IMR-90 (cell line): Measurements from ENCODE around the gene MDFIC2. TPM values are rescaled to one million over a fixed set of nuclear protein-coding genes. Genes with fewer than 3 reads are reported as not detected.

Experiments
- ATAC-seq: fragments of 200-7000 bp; cut with Tn5 transposase; 2 replicates; pipeline ENCODE4 v1.9.1; 2020; ENCODE audit warnings: low read depth, mild to moderate bottlenecking, moderate library complexity
- BruUV-seq: library from RNA; stranded (reverse); fragments of 400-500 nt; replicated peaks from 2 replicates; lab custom pipeline; 2021; lab: Mats Ljungman, UMichigan
- CTCF ChIA-PET: fragments of 300-600 bp; formaldehyde crosslinking; extraction: SDS; loops from one replicate; lab custom pipeline; 2021; ENCODE audit warnings: antibody characterized with exemption; lab: Yijun Ruan, JAX
- POLR2A ChIA-PET: fragments of 300-600 bp; sonication (Branson Sonifier 250); formaldehyde crosslinking; loops from one replicate; lab custom pipeline; 2022; ENCODE audit warnings: antibody characterized with exemption; ENCODE audit not compliant: unreplicated experiment; lab: Charles Lee
- DNase-seq: peaks from one replicate; pipeline ENCODE4 v3.0.0; 2013
- H2AFZ ChIP-seq: replicated peaks from 2 replicates; pipeline ENCODE3; 2013; ENCODE audit warnings: low read length, mild to moderate bottlenecking; ENCODE audit not compliant: poor library complexity
- H2AK5ac ChIP-seq: 2 replicates; pipeline ENCODE4 v1.6.1; 2013; ENCODE audit warnings: low read depth, low read length, inconsistent platforms
- H2AK9ac ChIP-seq: replicated peaks from 2 replicates; pipeline ENCODE3; 2013; ENCODE audit warnings: mild to moderate bottlenecking, low read depth, low read length, moderate library complexity; ENCODE audit not compliant: poor library complexity
- H2BK120ac ChIP-seq: 2 replicates; pipeline ENCODE4 v1.6.1; 2013; ENCODE audit warnings: low read depth, low read length, inconsistent platforms
- H2BK15ac ChIP-seq: 3 replicates; pipeline ENCODE4 v1.6.1; 2013; ENCODE audit warnings: low read depth, low read length, inconsistent platforms
- H2BK20ac ChIP-seq: 2 replicates; pipeline ENCODE4 v1.6.1; 2013; ENCODE audit warnings: low read depth, mild to moderate bottlenecking, inconsistent platforms, low read length, moderate library complexity
- H2BK5ac ChIP-seq: 2 replicates; pipeline ENCODE4 v1.6.1; 2013; ENCODE audit warnings: mild to moderate bottlenecking, low read depth, low read length, inconsistent platforms; ENCODE audit not compliant: poor library complexity, severe bottlenecking
- H3K14ac ChIP-seq: replicated peaks from 2 replicates; pipeline ENCODE4 v1.6.1; 2013; ENCODE audit warnings: low read depth, low read length, inconsistent platforms
- H3K18ac ChIP-seq: 2 replicates; pipeline ENCODE4 v1.6.1; 2013; ENCODE audit warnings: low read depth, low read length, control low read depth
- H3K23ac ChIP-seq: 2 replicates; pipeline ENCODE4 v1.6.1; 2013; ENCODE audit warnings: low read depth, low read length, inconsistent platforms
- H3K27ac ChIP-seq: 2 replicates; pipeline ENCODE4 v1.5.1; 2013; ENCODE audit warnings: mild to moderate bottlenecking, control low read depth, low read length; ENCODE audit not compliant: insufficient read depth
- H3K27me3 ChIP-seq: 2 replicates; pipeline ENCODE4 v1.6.1; 2013; ENCODE audit warnings: low read length; ENCODE audit not compliant: control insufficient read depth, insufficient read depth
- H3K36me3 ChIP-seq: 2 replicates; pipeline ENCODE4 v1.6.1; 2013; ENCODE audit warnings: low read length, mixed read lengths; ENCODE audit not compliant: control insufficient read depth, insufficient read depth
- H3K4ac ChIP-seq: 2 replicates; pipeline ENCODE4 v1.6.1; 2013; ENCODE audit warnings: low read depth, low read length, inconsistent platforms
- H3K4me1 ChIP-seq: 2 replicates; pipeline ENCODE4 v1.6.1; 2013; ENCODE audit warnings: low read length, mixed read lengths; ENCODE audit not compliant: control insufficient read depth, insufficient read depth
- H3K4me2 ChIP-seq: 2 replicates; pipeline ENCODE4 v1.6.1; 2013; ENCODE audit warnings: low read depth, mild to moderate bottlenecking, control low read depth, low read length, moderate library complexity
- H3K4me3 ChIP-seq: 2 replicates; pipeline ENCODE4 v1.5.1; 2013; ENCODE audit warnings: low read depth, mild to moderate bottlenecking, control low read depth, low read length, moderate library complexity; ENCODE audit not compliant: insufficient read depth
- H3K56ac ChIP-seq: 2 replicates; pipeline ENCODE4 v1.6.1; 2013; ENCODE audit warnings: low read length, inconsistent platforms; ENCODE audit not compliant: insufficient read depth; ENCODE audit errors: extremely low read depth
- H3K79me1 ChIP-seq, 2 experiments: 2 replicates each; pipeline ENCODE4 v1.6.1; 2013; ENCODE audit warnings: low read length in 2 of 2, inconsistent platforms in 1 of 2, low read depth in 1 of 2
- H3K9ac ChIP-seq: 2 replicates; pipeline ENCODE4 v1.6.1; 2013; ENCODE audit warnings: low read depth, low read length, control low read depth
- H3K9me1 ChIP-seq: 2 replicates; pipeline ENCODE4 v1.6.1; 2013; ENCODE audit warnings: low read length, inconsistent platforms; ENCODE audit not compliant: insufficient read depth
- H3K9me3 ChIP-seq: 2 replicates; pipeline ENCODE4 v1.6.1; 2013; ENCODE audit warnings: low read length; ENCODE audit not compliant: control insufficient read depth, insufficient read depth
- H4K20me1 ChIP-seq: 2 replicates; pipeline ENCODE4 v1.6.1; 2013; ENCODE audit warnings: low read length, inconsistent platforms; ENCODE audit not compliant: insufficient read depth
- H4K5ac ChIP-seq: 2 replicates; pipeline ENCODE4 v1.6.1; 2013; ENCODE audit warnings: mild to moderate bottlenecking, low read depth, low read length, control low read depth
- H4K8ac ChIP-seq, 2 experiments: 2 replicates each; pipeline ENCODE4 v1.6.1; 2013; ENCODE audit warnings: low read depth in 2 of 2, low read length in 2 of 2, control low read depth in 1 of 2, inconsistent platforms in 1 of 2
- H4K91ac ChIP-seq: 2 replicates; pipeline ENCODE4 v1.6.1; 2013; ENCODE audit warnings: low read depth, low read length, inconsistent platforms; ENCODE audit not compliant: insufficient read depth
- BHLHE40 ChIP-seq: fragments of 150-350 bp; IDR thresholded peaks from 2 replicates; pipeline ENCODE4 v1.6.1; 2016; ENCODE audit warnings: mild to moderate bottlenecking, low read depth, low read length
- CEBPB ChIP-seq: IDR thresholded peaks from 2 replicates; pipeline ENCODE4 v1.6.1; 2012; ENCODE audit warnings: low read depth, low read length, improper control_type of control experiment
- CHD1 ChIP-seq: IDR thresholded peaks from 2 replicates; pipeline ENCODE4 v1.6.1; 2012; ENCODE audit warnings: low read depth, low read length, improper control_type of control experiment
- FOS ChIP-seq: fragments of 150-350 bp; IDR thresholded peaks from 2 replicates; pipeline ENCODE4 v1.6.1; 2016; ENCODE audit warnings: low read depth, low read length
- MAFK ChIP-seq: IDR thresholded peaks from 2 replicates; pipeline ENCODE4 v1.6.1; 2012; ENCODE audit warnings: low read depth, low read length, improper control_type of control experiment
- MAZ ChIP-seq: IDR thresholded peaks from 2 replicates; pipeline ENCODE4 v1.6.1; 2012; ENCODE audit warnings: low read depth, mild to moderate bottlenecking, low read length, improper control_type of control experiment, moderate library complexity, borderline replicate concordance
- NFE2L2 ChIP-seq: fragments of 150-350 bp; IDR thresholded peaks from 2 replicates; pipeline ENCODE4 v1.6.1; 2016; ENCODE audit warnings: low read depth, mild to moderate bottlenecking, low read length
- POLR2A ChIP-seq: IDR thresholded peaks from 2 replicates; pipeline ENCODE4 v1.6.1; 2012; ENCODE audit warnings: mild to moderate bottlenecking, low read depth, low read length
- RAD21 ChIP-seq: IDR thresholded peaks from 2 replicates; pipeline ENCODE4 v1.6.1; 2012; ENCODE audit warnings: low read length, improper control_type of control experiment
- RCOR1 ChIP-seq: IDR thresholded peaks from 2 replicates; pipeline ENCODE4 v1.6.1; 2012; ENCODE audit warnings: mild to moderate bottlenecking, low read length, improper control_type of control experiment; ENCODE audit not compliant: insufficient replicate concordance
- WGBS, 2 experiments: methylation state at CpG; one replicate each; pipeline versions ENCODE4 v1.1.5 to v1.1.7; 2013; ENCODE audit warnings: missing lambda C conversion rate in 2 of 2; ENCODE audit not compliant: insufficient read length in 1 of 2; ENCODE audit errors: extremely low coverage in 2 of 2; 5-methylcytosine and 5-hydroxymethylcytosine counted together
- dilution Hi-C: fragments of 300-500 bp; cut with HindIII; formaldehyde crosslinking; loops from one replicate; pipeline ENCODE4 v1.14.3; 2018; ENCODE audit warnings: low sequenced_read_pairs; ENCODE audit not compliant: unreplicated experiment
- in situ Hi-C: fragments of 300-500 bp; cut with MboI; formaldehyde crosslinking; loops from 3 replicates; pipeline ENCODE4 v1.14.3; 2019; ENCODE audit warnings: low sequenced_read_pairs, inconsistent platforms, mixed read lengths
- intact Hi-C: fragments of 100-400 bp; cut with micrococcal nuclease; formaldehyde crosslinking; loops from 2 replicates; pipeline ENCODE4 v1.10.0; 2022
- polyA plus RNA-seq, 3 experiments: library from polyadenylated mRNA; depleted of rRNA; stranded (reverse); fragments of >200 nt; gene quantifications; 2 replicates each; pipeline ENCODE4 v1.2.3, GENCODE V29; 2012; ENCODE audit warnings: low replicate concordance in 1 of 3
- total RNA-seq: library from RNA; depleted of rRNA; stranded (reverse); fragments of >200 nt; gene quantifications from 2 replicates; pipeline ENCODE4 v1.2.3, GENCODE V29; 2012
- TF ChIP-seq, protein P1 (sequence below): fragments of 150-350 bp; IDR thresholded peaks from 2 replicates; pipeline ENCODE4 v1.6.1; 2016; ENCODE audit warnings: low read depth, mild to moderate bottlenecking, low read length, moderate library complexity, borderline replicate concordance
- TF ChIP-seq, protein P2 (sequence below): conservative IDR thresholded peaks from 2 replicates; pipeline ENCODE4 v1.5.1; 2012; ENCODE audit warnings: mild to moderate bottlenecking, low read depth, low read length, improper control_type of control experiment
- TF ChIP-seq, protein P3 (sequence below): fragments of 150-350 bp; IDR thresholded peaks from 2 replicates; pipeline ENCODE4 v1.6.1; 2017; ENCODE audit warnings: mild to moderate bottlenecking, antibody characterized with exemption, low read length, low read depth

Gene MDFIC2
- total and polyA plus RNA-seq, 2 of the 4 experiments (the other 2 are of a cell fraction) = not detected

- Histone ChIP-seq H4K8ac (no peak overlapping the region), H4K20me1 (no peaks in the 10 kb centered on the region), H3K4me1 (no peaks in the 10 kb centered on the region), H3K79me1 (no peaks in the 10 kb centered on the region), H3K9me1 (no peaks in the 10 kb centered on the region), H3K27ac (no peak overlapping the region), H4K91ac (no peak overlapping the region), H3K9me3 (no peaks in the 10 kb centered on the region), H3K27me3 (no peaks in the 10 kb centered on the region), H3K4ac (no peak overlapping the region), H3K56ac (no peak overlapping the region), H3K4me2 (no peak overlapping the region), H2AFZ (no peak overlapping the region), H3K18ac (no peak overlapping the region), H4K5ac (no peak overlapping the region), H3K23ac (no peak overlapping the region), H2AK5ac (no peak overlapping the region), H3K14ac (no peak overlapping the region), H2BK20ac (no peak overlapping the region), H2BK5ac (no peak overlapping the region), H2AK9ac (no peak overlapping the region), H3K36me3 (no peaks in the 10 kb centered on the region), H3K9ac (no peak overlapping the region), H2BK15ac (no peak overlapping the region), H2BK120ac (no peak overlapping the region), H3K4me3 (no peak overlapping the region)
- DNase-seq (no peak), ATAC-seq (no peak)
- dilution Hi-C loops = no loop called here
- BruUV-seq = no TSS peak
- in situ Hi-C loops = no loop called here
- CTCF ChIA-PET = no interaction called here
- POLR2A ChIA-PET = no interaction called here
- no peak for TF ChIP-seq RCOR1
- TF ChIP-seq, protein P1, sequence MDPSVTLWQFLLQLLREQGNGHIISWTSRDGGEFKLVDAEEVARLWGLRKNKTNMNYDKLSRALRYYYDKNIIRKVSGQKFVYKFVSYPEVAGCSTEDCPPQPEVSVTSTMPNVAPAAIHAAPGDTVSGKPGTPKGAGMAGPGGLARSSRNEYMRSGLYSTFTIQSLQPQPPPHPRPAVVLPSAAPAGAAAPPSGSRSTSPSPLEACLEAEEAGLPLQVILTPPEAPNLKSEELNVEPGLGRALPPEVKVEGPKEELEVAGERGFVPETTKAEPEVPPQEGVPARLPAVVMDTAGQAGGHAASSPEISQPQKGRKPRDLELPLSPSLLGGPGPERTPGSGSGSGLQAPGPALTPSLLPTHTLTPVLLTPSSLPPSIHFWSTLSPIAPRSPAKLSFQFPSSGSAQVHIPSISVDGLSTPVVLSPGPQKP = no peak
- no peak for TF ChIP-seq MAZ
- no peak for TF ChIP-seq RAD21
- TF ChIP-seq POLR2A = no peak
- TF ChIP-seq NFE2L2 = no peak
- TF ChIP-seq BHLHE40 = no peak
- TF ChIP-seq MAFK = no peak
- TF ChIP-seq, protein P2, sequence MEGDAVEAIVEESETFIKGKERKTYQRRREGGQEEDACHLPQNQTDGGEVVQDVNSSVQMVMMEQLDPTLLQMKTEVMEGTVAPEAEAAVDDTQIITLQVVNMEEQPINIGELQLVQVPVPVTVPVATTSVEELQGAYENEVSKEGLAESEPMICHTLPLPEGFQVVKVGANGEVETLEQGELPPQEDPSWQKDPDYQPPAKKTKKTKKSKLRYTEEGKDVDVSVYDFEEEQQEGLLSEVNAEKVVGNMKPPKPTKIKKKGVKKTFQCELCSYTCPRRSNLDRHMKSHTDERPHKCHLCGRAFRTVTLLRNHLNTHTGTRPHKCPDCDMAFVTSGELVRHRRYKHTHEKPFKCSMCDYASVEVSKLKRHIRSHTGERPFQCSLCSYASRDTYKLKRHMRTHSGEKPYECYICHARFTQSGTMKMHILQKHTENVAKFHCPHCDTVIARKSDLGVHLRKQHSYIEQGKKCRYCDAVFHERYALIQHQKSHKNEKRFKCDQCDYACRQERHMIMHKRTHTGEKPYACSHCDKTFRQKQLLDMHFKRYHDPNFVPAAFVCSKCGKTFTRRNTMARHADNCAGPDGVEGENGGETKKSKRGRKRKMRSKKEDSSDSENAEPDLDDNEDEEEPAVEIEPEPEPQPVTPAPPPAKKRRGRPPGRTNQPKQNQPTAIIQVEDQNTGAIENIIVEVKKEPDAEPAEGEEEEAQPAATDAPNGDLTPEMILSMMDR = no peak
- no peak for TF ChIP-seq CHD1
- TF ChIP-seq, protein P3, sequence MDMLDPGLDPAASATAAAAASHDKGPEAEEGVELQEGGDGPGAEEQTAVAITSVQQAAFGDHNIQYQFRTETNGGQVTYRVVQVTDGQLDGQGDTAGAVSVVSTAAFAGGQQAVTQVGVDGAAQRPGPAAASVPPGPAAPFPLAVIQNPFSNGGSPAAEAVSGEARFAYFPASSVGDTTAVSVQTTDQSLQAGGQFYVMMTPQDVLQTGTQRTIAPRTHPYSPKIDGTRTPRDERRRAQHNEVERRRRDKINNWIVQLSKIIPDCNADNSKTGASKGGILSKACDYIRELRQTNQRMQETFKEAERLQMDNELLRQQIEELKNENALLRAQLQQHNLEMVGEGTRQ = no peak
- TF ChIP-seq CEBPB = no peak
- no peak for TF ChIP-seq FOS
- no CpG with 5 or more reads among the region's 5 CpGs for WGBS, 2 experiments
- intact Hi-C loops = loop anchor here (1.0 kb wide), 3 partner anchors 239 to 295 kb away; no protein-coding TSS in a partner anchor
Measured at GRCh38 chr3:70359711-70360110, 47.3 kb upstream of the MDFIC2 start.
